ENCODE data around the gene CPN2.

- TF ChIP-seq, protein P1, sequence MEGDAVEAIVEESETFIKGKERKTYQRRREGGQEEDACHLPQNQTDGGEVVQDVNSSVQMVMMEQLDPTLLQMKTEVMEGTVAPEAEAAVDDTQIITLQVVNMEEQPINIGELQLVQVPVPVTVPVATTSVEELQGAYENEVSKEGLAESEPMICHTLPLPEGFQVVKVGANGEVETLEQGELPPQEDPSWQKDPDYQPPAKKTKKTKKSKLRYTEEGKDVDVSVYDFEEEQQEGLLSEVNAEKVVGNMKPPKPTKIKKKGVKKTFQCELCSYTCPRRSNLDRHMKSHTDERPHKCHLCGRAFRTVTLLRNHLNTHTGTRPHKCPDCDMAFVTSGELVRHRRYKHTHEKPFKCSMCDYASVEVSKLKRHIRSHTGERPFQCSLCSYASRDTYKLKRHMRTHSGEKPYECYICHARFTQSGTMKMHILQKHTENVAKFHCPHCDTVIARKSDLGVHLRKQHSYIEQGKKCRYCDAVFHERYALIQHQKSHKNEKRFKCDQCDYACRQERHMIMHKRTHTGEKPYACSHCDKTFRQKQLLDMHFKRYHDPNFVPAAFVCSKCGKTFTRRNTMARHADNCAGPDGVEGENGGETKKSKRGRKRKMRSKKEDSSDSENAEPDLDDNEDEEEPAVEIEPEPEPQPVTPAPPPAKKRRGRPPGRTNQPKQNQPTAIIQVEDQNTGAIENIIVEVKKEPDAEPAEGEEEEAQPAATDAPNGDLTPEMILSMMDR (IDR thresholded peaks at IDR 0.05) = no peak
- no peak for TF ChIP-seq POLR2A (IDR thresholded peaks at IDR 0.05; ENCODE audit: low read depth)
- no peak for TF ChIP-seq EP300 (IDR thresholded peaks at IDR 0.05)
- TF ChIP-seq POLR2AphosphoS5 (IDR thresholded peaks at IDR 0.05) = no peak
These were observed 50.2 kb downstream of the CPN2 start for GRCh38 chr3:194300936-194301335.

All from esophagus muscularis mucosa (tissue), 4 donors.